IMR-90 (cell line): ENCODE results near the gene ZNF497.

Source experiments
- BHLHE40 ChIP-seq: fragments of 150-350 bp; IDR thresholded peaks from 2 replicates; pipeline ENCODE4 v1.6.1; 2016; ENCODE audit warnings: mild to moderate bottlenecking, low read depth, low read length
- CEBPB ChIP-seq: IDR thresholded peaks from 2 replicates; pipeline ENCODE4 v1.6.1; 2012; ENCODE audit warnings: low read depth, low read length, improper control_type of control experiment
- MAFK ChIP-seq: IDR thresholded peaks from 2 replicates; pipeline ENCODE4 v1.6.1; 2012; ENCODE audit warnings: low read depth, low read length, improper control_type of control experiment
- POLR2A ChIP-seq: IDR thresholded peaks from 2 replicates; pipeline ENCODE4 v1.6.1; 2012; ENCODE audit warnings: mild to moderate bottlenecking, low read depth, low read length
- RAD21 ChIP-seq: IDR thresholded peaks from 2 replicates; pipeline ENCODE4 v1.6.1; 2012; ENCODE audit warnings: low read length, improper control_type of control experiment
- TF ChIP-seq, protein P1 (sequence below): conservative IDR thresholded peaks from 2 replicates; pipeline ENCODE4 v1.5.1; 2012; ENCODE audit warnings: mild to moderate bottlenecking, low read depth, low read length, improper control_type of control experiment
- TF ChIP-seq, protein P2 (sequence below): fragments of 150-350 bp; IDR thresholded peaks from 2 replicates; pipeline ENCODE4 v1.6.1; 2017; ENCODE audit warnings: mild to moderate bottlenecking, antibody characterized with exemption, low read length, low read depth

DNA sequence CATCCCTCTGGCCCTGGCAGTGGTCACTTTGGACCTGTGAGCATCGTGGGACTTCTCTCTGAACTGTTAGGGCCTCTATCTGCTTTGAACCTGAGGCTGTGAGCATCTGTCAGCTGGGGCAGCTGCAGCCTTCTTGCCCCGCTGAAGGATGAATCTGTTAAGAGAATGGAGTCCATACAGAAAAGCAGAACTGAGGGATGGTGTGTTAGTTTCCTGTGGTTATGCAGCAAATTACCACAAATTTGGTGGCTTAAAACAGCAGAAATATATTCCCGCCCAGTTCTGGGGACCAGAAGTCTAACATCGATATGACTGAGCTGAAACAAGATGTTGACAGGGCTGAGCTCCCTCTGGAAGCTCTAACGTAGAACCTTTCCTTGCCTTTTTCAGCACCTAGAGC, 1.6 kb upstream of the ZNF497 start:
- TF ChIP-seq, protein P1, sequence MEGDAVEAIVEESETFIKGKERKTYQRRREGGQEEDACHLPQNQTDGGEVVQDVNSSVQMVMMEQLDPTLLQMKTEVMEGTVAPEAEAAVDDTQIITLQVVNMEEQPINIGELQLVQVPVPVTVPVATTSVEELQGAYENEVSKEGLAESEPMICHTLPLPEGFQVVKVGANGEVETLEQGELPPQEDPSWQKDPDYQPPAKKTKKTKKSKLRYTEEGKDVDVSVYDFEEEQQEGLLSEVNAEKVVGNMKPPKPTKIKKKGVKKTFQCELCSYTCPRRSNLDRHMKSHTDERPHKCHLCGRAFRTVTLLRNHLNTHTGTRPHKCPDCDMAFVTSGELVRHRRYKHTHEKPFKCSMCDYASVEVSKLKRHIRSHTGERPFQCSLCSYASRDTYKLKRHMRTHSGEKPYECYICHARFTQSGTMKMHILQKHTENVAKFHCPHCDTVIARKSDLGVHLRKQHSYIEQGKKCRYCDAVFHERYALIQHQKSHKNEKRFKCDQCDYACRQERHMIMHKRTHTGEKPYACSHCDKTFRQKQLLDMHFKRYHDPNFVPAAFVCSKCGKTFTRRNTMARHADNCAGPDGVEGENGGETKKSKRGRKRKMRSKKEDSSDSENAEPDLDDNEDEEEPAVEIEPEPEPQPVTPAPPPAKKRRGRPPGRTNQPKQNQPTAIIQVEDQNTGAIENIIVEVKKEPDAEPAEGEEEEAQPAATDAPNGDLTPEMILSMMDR = no peak
- TF ChIP-seq RAD21 = no peak
- no peak for TF ChIP-seq POLR2A
- TF ChIP-seq MAFK = no peak
- TF ChIP-seq, protein P2, sequence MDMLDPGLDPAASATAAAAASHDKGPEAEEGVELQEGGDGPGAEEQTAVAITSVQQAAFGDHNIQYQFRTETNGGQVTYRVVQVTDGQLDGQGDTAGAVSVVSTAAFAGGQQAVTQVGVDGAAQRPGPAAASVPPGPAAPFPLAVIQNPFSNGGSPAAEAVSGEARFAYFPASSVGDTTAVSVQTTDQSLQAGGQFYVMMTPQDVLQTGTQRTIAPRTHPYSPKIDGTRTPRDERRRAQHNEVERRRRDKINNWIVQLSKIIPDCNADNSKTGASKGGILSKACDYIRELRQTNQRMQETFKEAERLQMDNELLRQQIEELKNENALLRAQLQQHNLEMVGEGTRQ = no peak
- TF ChIP-seq CEBPB = no peak
- no peak for TF ChIP-seq BHLHE40
